Middle frontal gyrus (tissue), 1 donor: ENCODE data around the gene SNX32.
"Not testable (repeated sequence)": the region's sequence is repeated elsewhere in the genome, so short reads cannot be mapped to it uniquely, and the experiment has no call there.

Experiments used
- DNase-seq: peaks from one replicate; pipeline ENCODE4 v3.0.0-alpha.2; 2015; ENCODE audit warnings: low spot score; ENCODE audit errors: extremely low spot score

Gene SNX32

DNA sequence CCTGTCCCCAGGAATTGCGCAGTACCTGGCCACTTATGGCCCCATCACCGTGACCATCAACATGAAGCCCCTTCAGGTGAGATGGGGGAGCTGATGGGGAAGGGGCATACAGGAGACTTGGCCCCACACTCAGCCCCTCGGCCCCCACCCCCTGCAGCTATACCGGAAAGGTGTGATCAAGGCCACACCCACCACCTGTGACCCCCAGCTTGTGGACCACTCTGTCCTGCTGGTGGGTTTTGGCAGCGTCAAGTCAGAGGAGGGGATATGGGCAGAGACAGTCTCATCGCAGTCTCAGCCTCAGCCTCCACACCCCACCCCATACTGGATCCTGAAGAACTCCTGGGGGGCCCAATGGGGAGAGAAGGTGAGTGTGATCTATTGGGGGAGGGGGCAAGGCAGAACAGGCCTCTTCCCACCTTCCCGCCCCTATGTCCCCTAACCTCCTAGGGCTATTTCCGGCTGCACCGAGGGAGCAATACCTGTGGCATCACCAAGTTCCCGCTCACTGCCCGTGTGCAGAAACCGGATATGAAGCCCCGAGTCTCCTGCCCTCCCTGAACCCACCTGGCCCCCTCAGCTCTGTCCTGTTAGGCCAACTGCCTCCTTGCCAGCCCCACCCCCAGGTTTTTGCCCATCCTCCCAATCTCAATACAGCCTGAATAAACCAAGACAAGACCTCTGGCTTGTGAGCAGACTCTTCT lies 49.4 kb downstream of the SNX32 start:
- DNase-seq, result no peak

DNA sequence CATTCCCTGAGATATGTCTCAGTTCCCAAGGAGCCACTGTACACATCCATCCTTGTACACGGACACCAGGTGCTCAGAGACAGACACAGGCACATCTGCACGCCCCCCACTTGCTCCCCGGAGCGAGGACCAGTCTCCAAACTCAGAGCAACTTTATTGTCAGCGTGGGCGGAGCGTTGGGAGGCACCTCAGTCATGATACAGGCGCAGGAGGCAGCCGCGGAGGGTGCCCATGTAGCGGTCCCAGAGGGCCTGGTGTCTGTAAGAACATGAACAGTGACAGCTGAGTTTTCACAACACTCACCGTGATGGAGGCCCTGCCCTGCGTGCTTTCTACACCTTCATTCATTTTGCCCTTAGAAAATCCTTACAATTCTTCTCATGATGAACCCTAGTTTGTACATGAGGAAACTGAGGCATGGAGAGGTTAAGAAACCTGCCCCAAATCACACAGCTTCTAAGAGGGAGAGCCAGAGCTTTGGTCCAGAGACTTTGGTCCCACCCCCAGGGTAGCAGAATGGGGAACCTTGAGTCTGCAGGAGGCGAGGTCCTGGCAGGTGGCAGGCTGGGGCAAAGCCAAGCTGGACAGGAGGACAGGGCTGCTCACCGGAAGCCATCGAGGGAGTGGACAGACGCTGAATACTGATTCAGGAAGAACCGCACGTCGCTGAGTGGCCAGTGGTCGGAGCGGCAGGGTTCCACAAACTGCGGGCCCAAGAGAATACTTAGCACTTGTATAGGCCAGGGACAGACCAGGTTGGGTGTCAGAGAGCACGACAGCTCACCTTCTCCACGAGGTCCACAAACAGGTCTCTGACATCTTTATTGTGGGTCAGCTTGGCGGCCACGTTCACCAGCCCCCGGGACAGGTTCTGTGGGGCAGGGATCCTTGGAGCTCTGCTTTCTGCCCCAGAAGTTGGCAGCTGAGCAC lies 50.3 kb downstream of the SNX32 start:
- no peak for DNase-seq

DNA sequence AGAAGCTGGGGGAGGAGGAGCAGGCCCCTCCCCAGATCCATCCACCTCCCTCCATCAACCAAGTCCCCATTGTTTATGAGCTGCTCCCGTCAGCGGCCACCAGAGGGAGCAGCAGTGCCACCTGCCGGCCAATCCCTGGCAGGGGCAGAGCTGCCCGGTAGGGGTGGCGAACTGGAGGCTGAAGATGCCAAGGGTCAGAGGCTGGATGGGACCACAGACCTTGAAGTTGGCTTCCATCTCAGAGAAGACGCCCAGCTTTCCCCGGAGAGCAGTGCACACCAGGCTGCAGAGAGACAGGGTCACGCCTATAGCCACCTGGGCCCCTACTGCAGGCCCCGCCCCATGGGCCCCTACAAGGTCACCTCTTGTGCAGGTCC lies 50.9 kb downstream of the SNX32 start:
- DNase-seq, result peak; percentile 51

DNA sequence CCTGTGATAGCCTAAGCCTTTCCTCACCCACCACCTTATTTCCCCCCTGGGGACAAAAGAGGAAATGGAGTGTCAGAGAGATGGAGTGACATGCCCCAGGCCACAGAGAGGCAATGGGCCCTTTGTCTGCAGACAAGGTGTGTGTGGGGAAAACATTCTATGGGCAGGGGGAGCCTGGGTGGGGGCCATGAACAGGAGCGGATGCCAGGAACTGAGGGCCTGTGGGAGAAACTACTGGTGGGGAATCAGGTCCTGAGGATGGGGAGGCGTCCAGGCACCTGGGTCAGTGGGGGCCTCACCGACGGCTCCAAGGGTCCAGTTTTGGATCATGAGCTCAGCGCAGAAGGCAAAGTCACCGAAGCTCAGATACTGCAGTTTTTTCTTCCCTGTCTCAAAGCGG lies 51.5 kb downstream of the SNX32 start:
- no peak for DNase-seq

DNA sequence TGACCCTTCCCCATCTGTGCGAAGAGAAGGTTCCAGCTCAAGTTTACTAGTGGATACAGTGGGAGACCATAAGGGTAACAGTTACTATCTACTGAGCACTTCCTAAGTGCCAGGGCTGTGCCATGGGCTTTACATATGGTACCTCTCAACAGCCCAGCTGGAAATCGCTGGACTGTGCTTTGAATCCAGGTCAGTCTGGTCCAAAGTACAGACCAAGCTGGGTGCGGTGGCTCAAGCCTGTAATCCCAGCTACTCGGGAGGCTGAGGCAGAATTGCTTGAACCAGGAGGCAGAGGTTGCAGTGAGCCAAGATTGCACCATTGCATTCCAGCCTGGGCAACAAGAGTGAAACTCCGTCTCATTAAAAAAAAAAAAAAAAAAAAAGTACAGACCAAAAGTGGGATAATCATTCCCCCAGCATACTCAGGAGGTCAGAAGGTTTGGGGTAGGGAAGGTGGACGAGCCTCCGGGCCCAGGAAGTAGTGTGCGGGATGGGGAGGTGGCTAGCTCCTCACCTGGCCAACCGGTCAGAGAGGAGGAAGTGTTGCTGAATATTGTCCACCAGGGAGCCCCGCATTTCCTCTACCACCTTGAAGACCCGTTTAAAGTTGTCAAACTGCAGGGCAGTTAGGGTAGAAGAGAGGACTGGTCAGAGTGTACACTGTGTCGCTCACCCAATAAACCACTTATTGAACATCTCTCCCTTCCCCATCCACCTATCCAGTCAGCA lies 52.2 kb downstream of the SNX32 start:
- DNase-seq, result no peak

DNA sequence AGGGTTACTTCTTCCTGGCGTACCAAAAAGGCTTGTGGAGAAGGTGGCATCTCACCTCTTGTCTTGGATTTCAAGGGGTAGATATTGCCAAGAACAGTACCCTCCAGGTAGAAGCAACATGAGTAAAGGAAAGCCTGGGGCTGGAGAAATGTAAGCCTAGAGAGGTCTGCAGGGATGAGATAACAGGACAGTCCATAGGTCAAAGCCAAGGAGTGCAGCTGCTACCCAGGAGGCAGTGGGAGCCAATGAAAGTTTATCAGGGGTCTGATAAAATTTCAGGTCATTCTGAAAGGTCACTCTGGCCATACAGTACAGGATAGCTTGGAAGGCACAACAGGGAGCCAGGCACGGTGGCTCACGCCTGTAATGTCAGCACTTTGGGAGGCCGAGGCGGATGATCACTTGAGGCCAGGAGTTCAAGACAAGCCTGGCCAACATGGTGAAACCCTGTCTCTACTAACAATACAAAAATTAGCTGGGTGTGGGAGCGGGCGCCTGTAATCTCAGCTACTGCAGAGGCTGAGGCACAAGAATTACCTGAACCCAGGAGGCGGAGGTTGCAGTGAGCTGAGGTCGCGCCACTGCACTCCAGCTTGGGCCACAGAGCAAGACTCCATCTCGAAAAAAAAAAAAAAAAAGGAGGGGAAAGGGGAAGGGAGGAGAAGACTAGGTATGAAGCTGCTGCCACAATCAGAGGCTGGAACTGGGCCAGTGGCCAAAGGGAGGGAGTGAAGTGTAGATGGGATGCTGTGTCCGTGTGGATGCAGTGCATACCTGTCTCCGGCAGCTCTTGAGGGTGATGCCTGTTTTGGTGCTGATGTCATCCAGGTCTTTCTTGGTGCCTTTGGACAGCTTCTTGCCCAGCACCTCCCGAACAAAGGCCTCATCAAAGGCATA lies 53.3 kb downstream of the SNX32 start:
- no peak for DNase-seq

DNA sequence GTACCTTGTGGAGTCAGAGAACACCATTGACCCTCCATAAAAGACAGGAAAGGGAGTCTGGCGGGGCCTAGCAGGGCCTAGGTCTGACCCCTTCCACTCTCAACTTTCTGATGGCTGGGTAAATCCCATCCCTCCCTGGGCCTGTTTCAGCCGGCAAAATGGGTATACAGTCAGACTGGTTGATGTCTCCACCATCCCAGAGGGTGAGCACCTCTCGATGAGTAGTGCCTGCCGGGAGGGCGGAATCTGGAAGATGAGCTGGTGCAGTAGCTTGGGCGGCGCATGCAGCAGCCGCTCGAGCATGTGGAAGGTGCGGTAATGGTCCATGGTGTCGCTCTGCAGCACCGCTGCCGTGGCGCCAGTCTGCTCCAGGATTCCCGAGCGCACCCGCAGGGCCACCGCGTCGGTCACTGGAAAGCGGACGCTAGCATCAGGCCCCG lies 54.0 kb downstream of the SNX32 start:
- no peak for DNase-seq

DNA sequence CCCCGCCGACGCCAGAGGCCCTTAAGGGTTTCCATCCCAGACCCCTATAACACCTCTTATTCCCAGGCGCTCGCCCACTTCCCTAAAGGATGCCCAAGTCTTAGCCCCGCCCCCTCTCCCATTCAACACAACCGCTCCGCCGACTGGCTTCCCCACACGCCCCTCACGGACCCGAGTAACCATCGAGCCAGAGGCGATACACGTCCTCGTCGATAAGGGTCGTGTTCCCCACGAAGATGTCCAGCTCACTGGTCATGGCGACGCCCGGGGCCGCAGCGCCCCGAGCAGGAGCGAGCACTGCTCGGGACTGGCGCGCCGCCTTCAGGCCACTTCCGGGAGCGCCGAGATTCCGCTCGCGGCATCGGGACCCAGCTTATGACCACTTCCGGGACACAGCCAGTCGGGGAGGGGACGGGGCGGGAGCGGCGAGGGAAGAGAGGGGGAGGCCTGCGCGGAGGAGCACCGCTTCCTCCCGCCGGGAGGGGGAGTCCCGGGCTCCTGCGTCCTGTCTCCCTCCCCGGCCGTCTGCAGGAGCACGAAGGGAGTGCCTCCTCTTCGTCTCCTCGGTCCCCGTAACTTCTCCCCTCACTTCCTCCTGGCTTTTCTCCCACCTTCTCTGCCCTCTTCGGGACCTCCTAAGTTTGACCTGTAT lies 54.5 kb downstream of the SNX32 start, which contains the start of gene FIBP:
Gene FIBP (minus strand): TSS at position 309 of the 652 bp plus-strand sequence. CDS start 53 bp downstream, at position 256.
- peak; percentile 94 for DNase-seq

DNA sequence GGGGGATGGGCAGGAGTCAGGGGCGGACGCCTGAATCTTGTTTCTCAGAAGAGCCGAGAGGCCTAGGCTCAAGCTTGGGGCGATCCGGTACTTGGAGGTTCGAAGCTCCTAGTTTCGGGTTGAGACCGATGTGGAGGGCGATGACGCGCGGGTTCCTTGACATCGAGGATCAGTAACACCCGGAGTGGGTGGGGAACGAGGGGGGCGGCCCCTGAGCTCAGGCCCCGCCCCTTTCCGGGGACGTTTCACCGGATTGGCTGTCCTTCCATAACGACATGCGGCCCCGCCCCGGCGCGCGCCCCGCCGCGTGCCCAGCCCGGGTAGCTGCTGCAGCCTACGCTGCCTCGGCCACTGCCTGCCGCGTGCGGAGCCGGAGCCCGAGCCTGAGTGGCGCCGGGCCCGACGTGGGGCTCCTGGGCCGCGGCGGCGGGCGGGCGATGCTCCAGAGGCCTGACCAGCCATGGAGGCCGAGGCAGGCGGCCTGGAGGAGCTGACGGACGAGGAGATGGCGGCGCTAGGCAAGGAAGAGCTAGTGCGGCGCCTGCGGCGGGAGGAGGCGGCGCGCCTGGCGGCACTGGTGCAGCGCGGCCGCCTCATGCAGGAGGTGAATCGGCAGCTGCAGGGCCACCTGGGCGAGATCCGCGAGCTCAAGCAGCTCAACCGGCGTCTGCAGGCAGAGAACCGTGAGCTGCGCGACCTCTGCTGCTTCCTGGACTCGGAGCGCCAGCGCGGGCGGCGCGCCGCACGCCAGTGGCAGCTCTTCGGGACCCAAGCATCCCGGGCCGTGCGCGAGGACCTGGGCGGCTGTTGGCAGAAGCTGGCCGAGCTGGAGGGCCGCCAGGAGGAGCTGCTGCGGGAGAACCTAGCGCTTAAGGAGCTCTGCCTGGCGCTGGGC lies 56.8 kb downstream of the SNX32 start, which contains the start of gene CCDC85B:
Gene CCDC85B (plus strand): TSS at position 350 of the 895 bp plus-strand sequence. CDS start 111 bp downstream, at position 461.
- DNase-seq, result peak; percentile 97

DNA sequence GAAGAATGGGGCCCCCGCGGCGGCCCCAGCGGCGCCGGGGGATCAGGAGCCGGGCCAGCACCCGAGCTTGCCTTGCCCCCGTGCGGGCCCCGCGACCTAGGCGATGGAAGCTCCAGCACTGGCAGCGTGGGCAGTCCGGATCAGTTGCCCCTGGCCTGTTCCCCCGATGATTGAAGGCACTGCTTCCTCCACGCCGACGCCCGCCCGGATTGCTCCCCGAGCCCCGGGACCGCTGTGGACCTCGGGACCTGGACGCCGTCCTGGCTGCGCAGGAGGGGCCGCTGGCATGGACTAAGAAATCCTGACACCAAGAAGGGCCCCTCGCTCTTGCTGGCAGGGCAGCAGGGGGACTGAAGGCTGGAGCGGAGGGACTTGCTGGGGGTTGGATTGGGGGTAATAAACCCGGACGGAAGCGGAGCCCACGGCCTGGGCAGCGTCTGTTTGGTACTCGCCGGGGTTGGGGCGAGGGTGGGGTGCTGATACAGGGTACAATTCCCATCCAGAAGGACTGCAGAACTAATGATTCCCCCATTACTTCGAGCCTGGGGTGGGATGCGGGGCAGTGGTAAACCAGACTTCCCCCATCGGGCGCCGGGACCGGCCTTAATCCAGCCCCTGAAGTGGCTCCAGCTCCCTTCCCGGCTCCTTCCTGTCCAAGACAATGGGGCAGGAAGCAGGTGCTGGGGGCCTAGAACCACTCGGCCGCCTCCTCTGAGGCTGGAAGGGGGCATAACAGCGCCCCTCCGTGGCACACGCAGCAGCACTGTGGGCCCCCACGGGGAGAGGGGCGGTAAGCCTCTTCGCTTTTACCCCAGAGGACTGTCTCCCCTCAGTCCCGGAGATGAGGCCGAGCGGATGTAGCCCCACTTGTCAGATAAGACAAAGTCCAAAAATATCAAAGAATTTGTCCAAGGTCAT lies 57.7 kb downstream of the SNX32 start:
- no peak for DNase-seq

DNA sequence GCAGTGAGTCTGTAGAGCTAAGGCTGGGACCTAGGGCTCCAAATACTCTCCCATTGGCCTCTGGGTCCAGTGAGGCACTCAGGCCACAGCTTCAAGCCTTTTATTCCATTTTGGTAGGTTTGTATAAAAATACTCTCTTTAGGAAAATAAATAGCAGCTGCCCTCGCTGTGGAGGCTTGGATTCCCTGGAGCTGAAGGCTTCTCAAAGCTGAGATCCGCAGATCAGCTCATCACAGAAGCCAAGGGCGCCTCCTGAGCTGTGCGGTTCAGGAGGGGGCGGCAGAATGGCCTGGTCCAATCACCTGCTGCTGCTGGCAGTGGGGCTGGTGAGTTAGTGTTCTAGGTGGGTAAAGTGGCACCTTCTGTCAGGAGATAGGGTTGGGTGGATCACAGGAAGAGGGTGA lies 58.4 kb downstream of the SNX32 start:
- DNase-seq, result not testable (repeated sequence)

DNA sequence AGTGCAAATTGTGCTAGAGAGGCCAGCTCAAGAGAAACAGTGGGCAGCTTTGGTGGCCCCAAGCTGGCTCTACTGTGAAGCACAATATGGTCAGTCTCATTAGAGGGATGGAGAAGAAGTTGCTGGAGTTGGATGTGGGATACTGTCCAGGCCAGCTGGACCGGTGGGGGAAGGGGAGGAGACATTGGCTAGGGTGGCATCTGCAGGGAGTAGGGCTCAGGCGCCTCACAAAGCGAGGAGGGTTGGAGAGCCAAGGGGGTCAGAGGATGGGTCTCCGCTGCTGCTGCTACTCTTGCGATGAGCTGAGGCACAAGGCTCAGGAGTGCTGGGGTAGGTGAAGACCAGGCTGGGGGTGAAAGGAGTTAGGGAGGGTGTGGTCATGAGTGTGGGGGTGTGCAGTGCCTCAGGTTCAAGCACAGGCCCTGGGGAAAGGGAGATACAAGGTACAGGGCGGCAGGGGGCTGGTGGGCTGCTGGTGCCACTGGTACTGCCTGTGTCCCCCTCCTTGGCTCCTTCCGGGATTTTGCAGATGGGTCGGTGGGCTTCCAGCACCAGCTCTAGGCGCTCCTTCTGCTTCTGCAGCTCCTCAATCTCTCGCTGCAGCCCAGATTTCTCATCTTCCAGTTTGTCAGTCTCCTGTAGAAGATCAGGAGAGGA lies 59.0 kb downstream of the SNX32 start:
- DNase-seq, result no peak

DNA sequence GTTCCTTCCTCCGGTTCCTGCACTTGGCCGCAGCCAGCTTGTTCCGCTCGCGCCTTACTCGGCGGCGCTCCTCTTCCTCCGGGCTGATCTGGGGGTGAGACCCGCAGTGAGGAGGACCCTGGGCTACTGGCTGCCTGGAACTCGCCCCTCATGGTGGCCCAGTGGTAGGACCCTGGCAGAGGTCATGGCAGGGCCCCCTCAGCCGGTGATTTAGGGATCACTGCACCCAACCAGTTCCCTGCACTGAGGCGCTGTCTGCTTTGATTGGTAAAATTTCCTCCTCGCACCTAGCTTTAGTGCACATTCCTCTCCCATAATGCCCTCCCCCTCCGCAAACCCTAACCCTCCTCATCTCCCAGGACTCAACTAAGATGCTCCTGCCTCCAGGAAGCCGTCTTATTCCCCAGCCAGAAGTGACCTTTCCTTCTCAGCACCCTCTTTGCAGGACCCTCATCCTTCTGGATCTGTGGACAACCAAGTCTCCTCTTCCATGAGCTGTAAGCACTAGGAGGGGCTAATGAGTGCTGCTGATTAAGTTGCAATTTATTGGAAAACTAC lies 60.4 kb downstream of the SNX32 start:
- DNase-seq, result no peak

DNA sequence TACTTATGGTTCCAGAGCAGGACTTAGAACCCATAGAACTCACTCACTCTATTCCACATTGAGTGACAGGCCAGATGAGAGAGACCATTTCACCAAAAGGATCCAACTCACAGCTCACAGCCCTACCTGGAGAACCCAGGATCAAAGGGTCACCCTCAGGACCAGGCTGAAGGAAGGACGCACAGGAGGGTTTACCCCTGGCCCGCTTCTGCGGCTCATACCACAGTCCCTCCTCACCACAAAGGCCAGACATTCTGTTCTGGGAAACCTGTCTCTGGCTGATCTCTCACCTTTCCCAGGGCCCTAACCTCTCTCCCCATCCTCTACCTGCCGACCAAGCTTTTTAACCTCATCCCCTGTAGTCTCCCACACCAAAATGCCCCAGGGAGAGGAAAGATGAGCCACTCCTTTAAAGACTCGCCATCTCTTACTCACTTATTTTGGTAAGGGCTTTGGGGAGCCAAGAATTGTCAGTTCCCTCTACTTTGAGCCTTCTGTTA lies 61.8 kb downstream of the SNX32 start:
- no peak for DNase-seq

DNA sequence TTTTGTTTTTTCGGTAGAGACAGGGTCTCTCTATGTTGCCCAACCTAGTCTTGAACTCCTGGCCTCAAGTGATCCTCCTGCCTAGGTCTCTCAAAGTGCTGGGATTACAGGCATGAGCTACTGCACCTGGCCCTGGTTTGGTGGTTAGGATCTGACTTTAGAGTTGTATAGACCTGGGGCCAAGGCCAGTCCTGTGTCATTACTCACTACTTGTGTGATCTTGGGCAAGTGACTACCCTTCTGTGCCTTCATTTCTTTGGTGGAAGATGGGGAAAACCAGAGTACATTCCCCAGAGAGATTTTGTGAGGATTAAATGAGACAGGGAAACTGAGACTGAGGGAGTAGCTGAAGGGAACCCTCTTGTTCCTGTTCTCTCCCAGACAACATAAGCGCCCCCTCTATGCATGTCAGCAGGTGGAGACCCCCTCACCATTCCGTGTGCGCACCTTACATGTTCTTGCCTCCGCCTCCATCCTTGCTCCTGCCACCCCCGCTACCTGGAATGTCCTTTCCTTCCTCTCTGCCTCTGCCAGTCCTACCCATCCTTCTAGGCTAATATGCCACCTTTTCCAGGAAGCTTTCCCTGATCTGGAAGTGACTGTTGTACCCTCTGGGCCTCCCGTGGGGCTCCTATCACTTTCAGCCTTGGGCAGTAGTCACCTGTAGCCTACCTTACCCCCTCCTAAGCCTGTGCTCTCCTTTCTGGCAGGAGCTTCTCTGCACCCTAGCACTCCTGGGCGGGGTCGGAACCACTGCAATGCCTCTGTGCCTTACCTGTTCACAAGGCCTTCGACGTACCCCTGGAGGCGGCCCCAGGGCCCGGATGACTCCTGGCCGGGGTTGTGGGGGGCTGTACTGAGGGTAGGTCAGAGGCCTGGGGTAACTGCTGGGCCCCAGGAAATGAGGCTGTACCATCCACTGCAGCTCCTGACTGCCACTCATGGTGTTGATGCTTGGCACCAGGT lies 62.6 kb downstream of the SNX32 start:
- no peak for DNase-seq

DNA sequence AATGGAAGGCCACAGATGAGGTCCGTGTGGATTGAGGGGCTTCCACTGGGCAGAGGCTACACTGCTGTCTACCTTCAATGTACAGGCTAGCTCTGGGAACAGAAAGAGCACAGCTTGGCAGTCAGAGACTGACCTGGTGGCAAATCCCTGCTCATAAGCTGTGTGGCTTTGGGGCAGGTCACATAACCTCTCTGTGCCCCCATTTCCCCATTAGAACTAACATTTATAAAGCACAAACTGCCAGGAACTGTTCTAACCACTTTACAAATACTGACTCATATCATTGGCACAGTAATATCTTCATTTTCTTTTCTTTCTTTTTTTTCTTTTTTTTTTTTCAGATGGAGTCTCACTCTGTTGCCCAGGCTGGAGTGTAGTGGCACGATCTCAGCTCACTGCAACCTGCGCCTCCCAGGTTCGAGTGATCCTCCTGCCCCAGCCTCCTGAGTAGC lies 63.3 kb downstream of the SNX32 start:
- DNase-seq, result no peak
